NCI-H2196 (cell line): ENCODE results near the gene SUSD6.
"Not testable (repeated sequence)": the region's sequence is repeated elsewhere in the genome, so short reads cannot be mapped to it uniquely, and the experiment has no call there.

Source experiments
- DNase-seq: peaks from one replicate; lab custom pipeline; 2025; ENCODE audit not compliant: unreplicated experiment; lab: John Stamatoyannopoulos, UW

Gene SUSD6

GRCh38 chr14:69620211-69620611 is 8.8 kb downstream of the SUSD6 start:
- no peak for DNase-seq

- no peak for DNase-seq
These were observed 9.6 kb downstream of the SUSD6 start for GRCh38 chr14:69620981-69621380.

- DNase-seq, result no peak
These were observed 12.7 kb downstream of the SUSD6 start for GRCh38 chr14:69624136-69624535.

- no peak for DNase-seq
These were observed 14.1 kb downstream of the SUSD6 start for GRCh38 chr14:69625299-69626131.

GRCh38 chr14:69626132-69626500 is 14.7 kb downstream of the SUSD6 start:
- no peak for DNase-seq

- DNase-seq, result no peak
These were observed 18.1 kb downstream of the SUSD6 start for GRCh38 chr14:69629225-69630127.

GRCh38 chr14:69630360-69630759 is 19.0 kb downstream of the SUSD6 start:
- DNase-seq, result no peak

- no peak for DNase-seq
These were observed 20.1 kb downstream of the SUSD6 start for GRCh38 chr14:69631509-69631908.

- DNase-seq, result no peak
These were observed 20.8 kb downstream of the SUSD6 start for GRCh38 chr14:69632164-69632563.

GRCh38 chr14:69632593-69633151 is 21.3 kb downstream of the SUSD6 start:
- no peak for DNase-seq

- DNase-seq, result no peak
These were observed 21.8 kb downstream of the SUSD6 start for GRCh38 chr14:69633238-69633637.

GRCh38 chr14:69635981-69636639 is 24.7 kb downstream of the SUSD6 start:
- DNase-seq, result no peak

GRCh38 chr14:69636718-69637480 is 25.5 kb downstream of the SUSD6 start:
- DNase-seq, result no peak

- DNase-seq, result peak; percentile 63
These were observed 26.2 kb downstream of the SUSD6 start for GRCh38 chr14:69637503-69638031.

- DNase-seq, result no peak
These were observed 29.5 kb downstream of the SUSD6 start for GRCh38 chr14:69640931-69641330.

GRCh38 chr14:69642212-69642793 is 30.9 kb downstream of the SUSD6 start:
- DNase-seq, result not testable (repeated sequence)

GRCh38 chr14:69643430-69644200 is 32.2 kb downstream of the SUSD6 start:
- DNase-seq, result peak; percentile 96

GRCh38 chr14:69644814-69645213 is 33.4 kb downstream of the SUSD6 start:
- DNase-seq, result no peak

GRCh38 chr14:69647213-69647612 is 35.8 kb downstream of the SUSD6 start:
- DNase-seq, result no peak
